ENCODE data around the gene TRIM27.
"Not testable (repeated sequence)": the region's sequence is repeated elsewhere in the genome, so short reads cannot be mapped to it uniquely, and the experiment has no call there.

Gene TRIM27

GRCh38 chr6:28866205-28867085 is 57.3 kb downstream of the TRIM27 start:
- H3K4me3 ChIP-seq (ENCODE audit: low read length), result peak overlapping the region; percentile 61
- not testable (repeated sequence) for H3K4me1 ChIP-seq (ENCODE audit: insufficient read depth, low read length); H3K36me3 ChIP-seq (ENCODE audit: insufficient read depth, low read depth, low read length); H3K9me3 ChIP-seq (ENCODE audit: insufficient read depth, low read depth, low read length); H3K27ac ChIP-seq (ENCODE audit: low read length)
- H3K27me3 ChIP-seq (ENCODE audit: insufficient read depth, low read length), result peaks cover 14% of the 10 kb centered on the region; the same call in 1 of the 2 replicates
- peak overlapping the region; percentile 26; the same call in 1 of the 2 replicates for H3K9ac ChIP-seq (ENCODE audit: low read depth, low read length)

- Histone ChIP-seq H3K36me3 (ENCODE audit: insufficient read depth, low read depth, low read length) (no peaks in the 10 kb centered on the region), H3K9me3 (ENCODE audit: insufficient read depth, low read depth, low read length) (0 out of 2 replicates have a peak, but pooled peaks cover 7% of the 10 kb centered on the region), H3K9ac (ENCODE audit: low read depth, low read length) (no peak overlapping the region), H3K4me3 (ENCODE audit: low read length) (peak overlapping the region; percentile 85; the same call in 1 of the 2 replicates), H3K27ac (ENCODE audit: low read length) (no peak overlapping the region), H3K27me3 (ENCODE audit: insufficient read depth, low read length) (peaks cover 14% of the 10 kb centered on the region; the same call in 1 of the 2 replicates), H3K4me1 (ENCODE audit: insufficient read depth, low read length) (peaks cover 3% of the 10 kb centered on the region; the same call in 1 of the 2 replicates)
These were observed 58.2 kb downstream of the TRIM27 start for GRCh38 chr6:28865401-28866204.

- Histone ChIP-seq H3K4me1 (ENCODE audit: insufficient read depth, low read length) (peaks cover 3% of the 10 kb centered on the region; the same call in 1 of the 2 replicates), H3K27me3 (ENCODE audit: insufficient read depth, low read length) (peaks cover 14% of the 10 kb centered on the region; the same call in 1 of the 2 replicates), H3K27ac (ENCODE audit: low read length) (no peak overlapping the region), H3K4me3 (ENCODE audit: low read length) (peak overlapping the region; percentile 85), H3K36me3 (ENCODE audit: insufficient read depth, low read depth, low read length) (no peaks in the 10 kb centered on the region), H3K9me3 (ENCODE audit: insufficient read depth, low read depth, low read length) (0 out of 2 replicates have a peak, but pooled peaks cover 7% of the 10 kb centered on the region), H3K9ac (ENCODE audit: low read depth, low read length) (peak overlapping the region; percentile 84; the same call in 1 of the 2 replicates)
These were observed 59.4 kb downstream of the TRIM27 start for GRCh38 chr6:28864326-28864923.

- peak overlapping the region; percentile 84; the same call in 1 of the 2 replicates for H3K9ac ChIP-seq (ENCODE audit: low read depth, low read length)
- peaks cover 14% of the 10 kb centered on the region; the same call in 1 of the 2 replicates for H3K27me3 ChIP-seq (ENCODE audit: insufficient read depth, low read length)
- H3K4me1 ChIP-seq (ENCODE audit: insufficient read depth, low read length), result peaks cover 3% of the 10 kb centered on the region; the same call in 1 of the 2 replicates
- 0 out of 2 replicates have a peak, but pooled peaks cover 7% of the 10 kb centered on the region for H3K9me3 ChIP-seq (ENCODE audit: insufficient read depth, low read depth, low read length)
- no peak overlapping the region for H3K27ac ChIP-seq (ENCODE audit: low read length)
- H3K4me3 ChIP-seq (ENCODE audit: low read length), result peak overlapping the region; percentile 85
- H3K36me3 ChIP-seq (ENCODE audit: insufficient read depth, low read depth, low read length), result no peaks in the 10 kb centered on the region
These were observed 60.0 kb downstream of the TRIM27 start for GRCh38 chr6:28863604-28864325.

GRCh38 chr6:28862077-28862476 is 61.7 kb downstream of the TRIM27 start:
- no peak overlapping the region for H3K4me3 ChIP-seq (ENCODE audit: low read length)
- no peaks in the 10 kb centered on the region for H3K36me3 ChIP-seq (ENCODE audit: insufficient read depth, low read depth, low read length)
- 0 out of 2 replicates have a peak, but pooled peaks cover 7% of the 10 kb centered on the region for H3K9me3 ChIP-seq (ENCODE audit: insufficient read depth, low read depth, low read length)
- H3K27me3 ChIP-seq (ENCODE audit: insufficient read depth, low read length), result peaks cover 14% of the 10 kb centered on the region; the same call in 1 of the 2 replicates
- no peak overlapping the region for H3K9ac ChIP-seq (ENCODE audit: low read depth, low read length)
- H3K27ac ChIP-seq (ENCODE audit: low read length), result no peak overlapping the region
- H3K4me1 ChIP-seq (ENCODE audit: insufficient read depth, low read length), result peaks cover 2% of the 10 kb centered on the region; the same call in 1 of the 2 replicates

GRCh38 chr6:28861339-28861738 is 62.4 kb downstream of the TRIM27 start:
- Histone ChIP-seq H3K9me3 (ENCODE audit: insufficient read depth, low read depth, low read length) (0 out of 2 replicates have a peak, but pooled peaks cover 7% of the 10 kb centered on the region), H3K36me3 (ENCODE audit: insufficient read depth, low read depth, low read length) (no peaks in the 10 kb centered on the region), H3K4me3 (ENCODE audit: low read length) (no peak overlapping the region), H3K4me1 (ENCODE audit: insufficient read depth, low read length) (no peaks in the 10 kb centered on the region), H3K9ac (ENCODE audit: low read depth, low read length) (no peak overlapping the region), H3K27ac (ENCODE audit: low read length) (no peak overlapping the region), H3K27me3 (ENCODE audit: insufficient read depth, low read length) (peaks cover 14% of the 10 kb centered on the region; the same call in 1 of the 2 replicates)

- H3K36me3 ChIP-seq (ENCODE audit: insufficient read depth, low read depth, low read length), result no peaks in the 10 kb centered on the region
- H3K4me1 ChIP-seq (ENCODE audit: insufficient read depth, low read length), result no peaks in the 10 kb centered on the region
- peaks cover 14% of the 10 kb centered on the region; the same call in 1 of the 2 replicates for H3K27me3 ChIP-seq (ENCODE audit: insufficient read depth, low read length)
- no peak overlapping the region for H3K9ac ChIP-seq (ENCODE audit: low read depth, low read length)
- H3K9me3 ChIP-seq (ENCODE audit: insufficient read depth, low read depth, low read length), result 0 out of 2 replicates have a peak, but pooled peaks cover 5% of the 10 kb centered on the region
- H3K4me3 ChIP-seq (ENCODE audit: low read length), result no peak overlapping the region
- H3K27ac ChIP-seq (ENCODE audit: low read length), result no peak overlapping the region
These were observed 63.2 kb downstream of the TRIM27 start for GRCh38 chr6:28860581-28860980.

GRCh38 chr6:28858963-28859362 is 64.8 kb downstream of the TRIM27 start:
- H3K9ac ChIP-seq (ENCODE audit: low read depth, low read length), result no peak overlapping the region
- no peak overlapping the region for H3K27ac ChIP-seq (ENCODE audit: low read length)
- no peaks in the 10 kb centered on the region for H3K9me3 ChIP-seq (ENCODE audit: insufficient read depth, low read depth, low read length)
- H3K4me3 ChIP-seq (ENCODE audit: low read length), result no peak overlapping the region
- H3K4me1 ChIP-seq (ENCODE audit: insufficient read depth, low read length), result no peaks in the 10 kb centered on the region
- no peaks in the 10 kb centered on the region for H3K36me3 ChIP-seq (ENCODE audit: insufficient read depth, low read depth, low read length)
- H3K27me3 ChIP-seq (ENCODE audit: insufficient read depth, low read length), result no peaks in the 10 kb centered on the region

- Histone ChIP-seq H3K4me1 (ENCODE audit: insufficient read depth, low read length) (no peaks in the 10 kb centered on the region), H3K9ac (ENCODE audit: low read depth, low read length) (no peak overlapping the region), H3K4me3 (ENCODE audit: low read length) (no peak overlapping the region), H3K36me3 (ENCODE audit: insufficient read depth, low read depth, low read length) (no peaks in the 10 kb centered on the region), H3K27me3 (ENCODE audit: insufficient read depth, low read length) (no peaks in the 10 kb centered on the region), H3K9me3 (ENCODE audit: insufficient read depth, low read depth, low read length) (no peaks in the 10 kb centered on the region), H3K27ac (ENCODE audit: low read length) (no peak overlapping the region)
These were observed 67.2 kb downstream of the TRIM27 start for GRCh38 chr6:28856620-28857005.

GRCh38 chr6:28854405-28854804 is 69.4 kb downstream of the TRIM27 start:
- not testable (repeated sequence) for H3K4me3 ChIP-seq (ENCODE audit: low read length); H3K9me3 ChIP-seq (ENCODE audit: insufficient read depth, low read depth, low read length); H3K9ac ChIP-seq (ENCODE audit: low read depth, low read length); H3K36me3 ChIP-seq (ENCODE audit: insufficient read depth, low read depth, low read length); H3K27me3 ChIP-seq (ENCODE audit: insufficient read depth, low read length); H3K27ac ChIP-seq (ENCODE audit: low read length); H3K4me1 ChIP-seq (ENCODE audit: insufficient read depth, low read length)

All from iPS-20b (cell line).